Measurements from ENCODE around the gene SLC24A3. TPM values are rescaled to one million over a fixed set of nuclear protein-coding genes. Genes with fewer than 3 reads are reported as not detected.

Gene SLC24A3
- total and polyA plus RNA-seq, 2 experiments from 2014 or later: 0.48 to 1.7 TPM

GRCh38 chr20:19564261-19564660 is 351.8 kb downstream of the SLC24A3 start:
- TF ChIP-seq CTCF (IDR thresholded peaks at IDR 0.05; ENCODE audit: poor library complexity) (no peak), EZH2phosphoT487 (IDR thresholded peaks at IDR 0.05; ENCODE audit: low read depth, severe bottlenecking, unreplicated experiment) (no peak), EZH2 (IDR thresholded peaks at IDR 0.05; ENCODE audit: borderline replicate concordance) (no peak)
- no peaks in the 10 kb centered on the region for H3K9me3 ChIP-seq (ENCODE audit: low read depth)
- no peak overlapping the region for H3K4me2 ChIP-seq
- DNase-seq (ENCODE audit: low spot score): no peak
- H3K9me2 ChIP-seq (replicated peaks; ENCODE audit: insufficient read depth): no peaks in the 10 kb centered on the region
- H3K27me3 ChIP-seq: no peaks in the 10 kb centered on the region
- WGBS (ENCODE audit: low lambda C conversion rate, missing lambda C conversion rate): 95% methylated on average over 3 of the region's 3 CpGs
- H3K27ac ChIP-seq: no peak overlapping the region
- no peaks in the 10 kb centered on the region for H3K36me3 ChIP-seq (replicated peaks; ENCODE audit: insufficient read depth, low read depth)
- H3K4me3 ChIP-seq: no peak overlapping the region
- H2AFZ ChIP-seq: no peak overlapping the region
- no peaks in the 10 kb centered on the region for H3K4me1 ChIP-seq (ENCODE audit: insufficient read depth)
- no peaks in the 10 kb centered on the region for H4K20me1 ChIP-seq (ENCODE audit: insufficient read depth, poor library complexity, severe bottlenecking)
- no peaks in the 10 kb centered on the region for H3K79me2 ChIP-seq

DNA sequence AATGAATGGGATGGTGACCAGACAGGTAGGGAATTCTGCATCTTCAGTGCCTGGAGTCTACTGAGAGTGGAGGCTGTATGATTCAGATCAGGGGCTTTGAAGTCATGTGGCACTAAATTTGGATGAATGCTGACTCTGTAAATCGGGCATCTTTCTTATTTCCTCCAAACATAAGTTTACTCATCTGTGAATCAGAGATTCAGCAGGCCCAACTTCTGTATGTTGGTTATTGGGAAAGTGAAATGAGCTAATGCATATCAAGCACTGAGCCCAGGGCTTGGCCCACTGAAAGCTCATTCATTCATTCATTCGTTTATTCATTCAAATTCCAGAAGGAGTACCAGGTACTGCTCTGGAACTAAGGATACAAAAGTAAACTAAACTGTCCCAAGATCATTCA is 353.3 kb downstream of the SLC24A3 start:
- no peaks in the 10 kb centered on the region for H3K36me3 ChIP-seq (replicated peaks; ENCODE audit: insufficient read depth, low read depth)
- TF ChIP-seq EZH2 (IDR thresholded peaks at IDR 0.05; ENCODE audit: borderline replicate concordance) (no peak), EZH2phosphoT487 (IDR thresholded peaks at IDR 0.05; ENCODE audit: low read depth, severe bottlenecking, unreplicated experiment) (no peak), CTCF (IDR thresholded peaks at IDR 0.05; ENCODE audit: poor library complexity) (no peak)
- H3K9me2 ChIP-seq (replicated peaks; ENCODE audit: insufficient read depth): no peaks in the 10 kb centered on the region
- H3K27me3 ChIP-seq: no peaks in the 10 kb centered on the region
- H2AFZ ChIP-seq: no peak overlapping the region
- H3K4me1 ChIP-seq (ENCODE audit: insufficient read depth): no peaks in the 10 kb centered on the region
- H4K20me1 ChIP-seq (ENCODE audit: insufficient read depth, poor library complexity, severe bottlenecking): no peaks in the 10 kb centered on the region
- no peak overlapping the region for H3K4me2 ChIP-seq
- no peaks in the 10 kb centered on the region for H3K9me3 ChIP-seq (ENCODE audit: low read depth)
- no peak for DNase-seq (ENCODE audit: low spot score)
- 76% methylated on average over 2 of the region's 2 CpGs for WGBS (ENCODE audit: low lambda C conversion rate, missing lambda C conversion rate)
- no peak overlapping the region for H3K27ac ChIP-seq
- no peaks in the 10 kb centered on the region for H3K79me2 ChIP-seq
- H3K4me3 ChIP-seq: no peak overlapping the region

GRCh38 chr20:19566226-19566945 is 353.9 kb downstream of the SLC24A3 start:
- no peaks in the 10 kb centered on the region for H4K20me1 ChIP-seq (ENCODE audit: insufficient read depth, poor library complexity, severe bottlenecking)
- no peak overlapping the region for H3K4me2 ChIP-seq
- H3K79me2 ChIP-seq: no peaks in the 10 kb centered on the region
- H2AFZ ChIP-seq: no peak overlapping the region
- no peaks in the 10 kb centered on the region for H3K4me1 ChIP-seq (ENCODE audit: insufficient read depth)
- H3K36me3 ChIP-seq (replicated peaks; ENCODE audit: insufficient read depth, low read depth): no peaks in the 10 kb centered on the region
- TF ChIP-seq EZH2 (IDR thresholded peaks at IDR 0.05; ENCODE audit: borderline replicate concordance): no peak
- no peak for TF ChIP-seq EZH2phosphoT487 (IDR thresholded peaks at IDR 0.05; ENCODE audit: low read depth, severe bottlenecking, unreplicated experiment)
- no peak for TF ChIP-seq CTCF (IDR thresholded peaks at IDR 0.05; ENCODE audit: poor library complexity)
- H3K4me3 ChIP-seq: no peak overlapping the region
- H3K27ac ChIP-seq: no peak overlapping the region
- 82% methylated on average over 3 of the region's 3 CpGs for WGBS (ENCODE audit: low lambda C conversion rate, missing lambda C conversion rate)
- no peaks in the 10 kb centered on the region for H3K9me2 ChIP-seq (replicated peaks; ENCODE audit: insufficient read depth)
- DNase-seq (ENCODE audit: low spot score): no peak
- H3K27me3 ChIP-seq: no peaks in the 10 kb centered on the region
- H3K9me3 ChIP-seq (ENCODE audit: low read depth): no peaks in the 10 kb centered on the region
